Measurements from ENCODE around the gene CNOT4.

GRCh38 chr7:135380351-135380750, 129.6 kb downstream of the CNOT4 start:
- TF ChIP-seq CTCF (IDR thresholded peaks at IDR 0.05; ENCODE audit: low read depth, low read length) (no peak), POLR2A (IDR thresholded peaks at IDR 0.05; ENCODE audit: extremely low read depth, insufficient read length) (no peak)
